Esophagus (tissue), 2 donors: ENCODE measurements around the gene OR52H1. TPM values are rescaled to one million over a fixed set of nuclear protein-coding genes. Genes with fewer than 3 reads are reported as not detected.

Experiments used
- polyA plus RNA-seq, 2 donors: library from polyadenylated mRNA; stranded (reverse); fragments of 200-250 nt; gene quantifications; one replicate each; pipeline ENCODE4 v1.2.3, GENCODE V29; 2013
- donor health status: healthy with polysubstance abuse.
- donor health status: Bipolar disorder and iron deficiency.

Gene OR52H1
- polyA plus RNA-seq, 2 donors = not detected

Other genes with a start within 250 kb of the OR52H1 start
- not detected for gene OR51B4, start 246.6 kb downstream of the OR52H1 start, polyA plus RNA-seq
- not detected for gene OR51B2, start 224.2 kb downstream of the OR52H1 start, polyA plus RNA-seq
- gene OR51B5, start 205.0 kb downstream of the OR52H1 start, polyA plus RNA-seq = not detected
- not detected for gene OR51B6, start 197.0 kb downstream of the OR52H1 start, polyA plus RNA-seq
- not detected for gene OR51M1, start 164.7 kb downstream of the OR52H1 start, polyA plus RNA-seq
- gene OR51Q1, start 126.4 kb downstream of the OR52H1 start, polyA plus RNA-seq = not detected
- gene OR51I1, start 107.0 kb downstream of the OR52H1 start, polyA plus RNA-seq = not detected
- gene OR51I2, start 99.2 kb downstream of the OR52H1 start, polyA plus RNA-seq = not detected
- not detected for gene OR52D1, start 59.9 kb downstream of the OR52H1 start, polyA plus RNA-seq
- not detected for gene UBQLN3, start 38.6 kb downstream of the OR52H1 start, polyA plus RNA-seq
- under 1 TPM; 0.15 to 0.49 TPM for gene UBQLNL, start 31.8 kb downstream of the OR52H1 start, polyA plus RNA-seq
- gene OR52B6, start 32.3 kb upstream of the OR52H1 start, polyA plus RNA-seq = not detected
- gene TRIM6, start 48.1 kb upstream of the OR52H1 start, polyA plus RNA-seq = 1 to 10 TPM; 4.9 to 5.2 TPM
- gene TRIM34, start 76.5 kb upstream of the OR52H1 start, polyA plus RNA-seq = 1 to 10 TPM; 2.5 to 2.6 TPM
- 1 to 10 TPM; 5.8 to 6.7 TPM for gene TRIM5, start 136.5 kb upstream of the OR52H1 start, polyA plus RNA-seq
- gene TRIM22, start 141.2 kb upstream of the OR52H1 start, polyA plus RNA-seq = 10 to 100 TPM; 13.4 to 18.3 TPM
- gene OR56B1, start 187.9 kb upstream of the OR52H1 start, polyA plus RNA-seq = not detected
- gene OR52N4, start 205.7 kb upstream of the OR52H1 start, polyA plus RNA-seq = under 1 TPM in 1 of 2 donors, not detected in 1; 0.04 TPM
- gene OR52N5, start 234.8 kb upstream of the OR52H1 start, polyA plus RNA-seq = not detected
- gene OR52N1, start 242.7 kb upstream of the OR52H1 start, polyA plus RNA-seq = not detected